Fibroblast of villous mesenchyme (primary cell): Measurements from ENCODE around the gene EIF1AD. TPM values are rescaled to one million over a fixed set of nuclear protein-coding genes. Genes with fewer than 3 reads are reported as not detected.
A peak's percentile ranks its signal among the peaks of the same experiment; 100 is the strongest.

Experiments used
- DNase-seq: peaks from one replicate; pipeline ENCODE4 v3.0.0-alpha.2; 2010; ENCODE audit warnings: low read depth
- H3K4me3 ChIP-seq: 2 replicates; pipeline ENCODE4 v1.5.1; 2011; ENCODE audit warnings: low read depth, mild to moderate bottlenecking, low read length
- total RNA-seq: library from RNA; depleted of rRNA; stranded (reverse); fragments of >200 nt; gene quantifications from 2 replicates; pipeline ENCODE4 v1.2.3, GENCODE V29; 2012
- TF ChIP-seq, protein P1 (sequence below): IDR thresholded peaks from 2 replicates; pipeline ENCODE4 v1.5.1; 2012; ENCODE audit warnings: low read depth, mild to moderate bottlenecking, low read length; ENCODE audit not compliant: insufficient read depth

The EIF1AD gene
- total RNA-seq, 1 donor, result 35.4 TPM

DNA sequence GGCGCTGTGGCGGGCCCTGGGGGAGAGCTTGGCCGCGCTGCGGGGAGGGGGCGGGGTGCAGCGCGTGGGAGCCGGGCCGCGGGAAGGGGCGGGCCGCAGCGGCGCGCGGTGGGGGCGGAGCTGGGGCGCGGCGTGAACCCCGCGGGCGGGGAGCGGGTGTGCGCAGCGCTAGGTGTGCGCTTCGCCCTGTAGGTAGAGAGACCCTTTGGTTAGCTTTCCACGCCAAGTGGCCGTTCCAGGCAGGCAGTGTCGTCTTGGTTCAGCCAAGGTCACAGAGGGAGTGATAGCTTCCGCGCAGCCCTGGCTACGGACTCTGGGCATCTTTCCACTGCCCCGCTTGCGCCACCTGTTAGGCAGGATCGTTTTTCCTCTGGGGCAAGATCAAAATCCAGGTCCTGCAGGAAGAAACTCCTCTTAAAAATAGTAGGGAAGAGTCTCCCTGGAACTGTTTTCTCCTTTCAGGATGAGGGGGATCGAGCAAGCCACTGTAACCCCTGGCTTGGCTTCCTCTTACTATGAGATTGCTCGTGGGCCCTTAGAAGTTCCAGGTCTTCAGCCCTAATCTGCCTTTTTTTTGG is 780 bp upstream of the EIF1AD start:
- DNase-seq, result peak; percentile 43
- TF ChIP-seq, protein P1, sequence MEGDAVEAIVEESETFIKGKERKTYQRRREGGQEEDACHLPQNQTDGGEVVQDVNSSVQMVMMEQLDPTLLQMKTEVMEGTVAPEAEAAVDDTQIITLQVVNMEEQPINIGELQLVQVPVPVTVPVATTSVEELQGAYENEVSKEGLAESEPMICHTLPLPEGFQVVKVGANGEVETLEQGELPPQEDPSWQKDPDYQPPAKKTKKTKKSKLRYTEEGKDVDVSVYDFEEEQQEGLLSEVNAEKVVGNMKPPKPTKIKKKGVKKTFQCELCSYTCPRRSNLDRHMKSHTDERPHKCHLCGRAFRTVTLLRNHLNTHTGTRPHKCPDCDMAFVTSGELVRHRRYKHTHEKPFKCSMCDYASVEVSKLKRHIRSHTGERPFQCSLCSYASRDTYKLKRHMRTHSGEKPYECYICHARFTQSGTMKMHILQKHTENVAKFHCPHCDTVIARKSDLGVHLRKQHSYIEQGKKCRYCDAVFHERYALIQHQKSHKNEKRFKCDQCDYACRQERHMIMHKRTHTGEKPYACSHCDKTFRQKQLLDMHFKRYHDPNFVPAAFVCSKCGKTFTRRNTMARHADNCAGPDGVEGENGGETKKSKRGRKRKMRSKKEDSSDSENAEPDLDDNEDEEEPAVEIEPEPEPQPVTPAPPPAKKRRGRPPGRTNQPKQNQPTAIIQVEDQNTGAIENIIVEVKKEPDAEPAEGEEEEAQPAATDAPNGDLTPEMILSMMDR, result peak; percentile 5
- H3K4me3 ChIP-seq, result peak overlapping the region; percentile 100

DNA sequence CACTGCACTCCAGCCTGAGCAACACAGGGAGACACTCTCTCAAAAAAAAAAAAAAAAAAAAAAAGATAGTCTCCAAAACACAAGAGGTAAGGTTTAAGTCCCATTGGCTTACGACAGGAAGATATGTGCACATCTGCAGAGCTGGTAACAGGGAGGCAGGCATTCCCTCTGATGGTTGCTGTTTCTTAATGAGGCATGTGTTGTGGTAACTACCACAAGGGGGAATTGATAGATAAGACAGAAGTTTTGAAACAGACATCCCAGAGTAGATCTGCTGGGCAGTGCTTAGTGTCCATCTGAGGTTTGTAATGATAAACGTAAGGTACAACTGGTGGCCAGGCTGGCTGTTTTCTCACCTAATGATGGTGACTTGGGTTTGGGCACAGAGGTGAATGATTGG is 4.7 kb downstream of the EIF1AD start:
- peak; percentile 17 for DNase-seq
- TF ChIP-seq, protein P1, result no peak
- no peak overlapping the region for H3K4me3 ChIP-seq

DNA sequence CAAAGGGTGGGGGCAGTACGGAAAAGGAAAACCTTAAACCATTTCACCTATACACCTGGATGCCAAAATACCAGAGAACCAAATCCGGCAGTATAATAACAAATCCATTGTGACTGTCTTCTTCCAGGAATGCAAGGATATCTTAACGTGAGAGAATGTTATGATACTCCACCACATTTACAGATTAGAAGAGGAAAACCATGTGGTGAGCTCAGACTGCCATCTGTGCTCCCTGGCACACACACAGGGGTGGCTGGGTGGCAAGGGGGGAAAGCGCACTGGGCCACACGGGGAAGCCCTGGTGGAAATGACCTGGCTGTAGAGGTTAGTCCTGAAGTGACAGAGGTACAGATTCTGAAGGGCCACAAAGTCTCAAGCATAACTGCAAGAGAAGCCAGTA is 9.9 kb downstream of the EIF1AD start:
- H3K4me3 ChIP-seq, result no peak overlapping the region
- no peak for DNase-seq
- TF ChIP-seq, protein P1, result no peak

DNA sequence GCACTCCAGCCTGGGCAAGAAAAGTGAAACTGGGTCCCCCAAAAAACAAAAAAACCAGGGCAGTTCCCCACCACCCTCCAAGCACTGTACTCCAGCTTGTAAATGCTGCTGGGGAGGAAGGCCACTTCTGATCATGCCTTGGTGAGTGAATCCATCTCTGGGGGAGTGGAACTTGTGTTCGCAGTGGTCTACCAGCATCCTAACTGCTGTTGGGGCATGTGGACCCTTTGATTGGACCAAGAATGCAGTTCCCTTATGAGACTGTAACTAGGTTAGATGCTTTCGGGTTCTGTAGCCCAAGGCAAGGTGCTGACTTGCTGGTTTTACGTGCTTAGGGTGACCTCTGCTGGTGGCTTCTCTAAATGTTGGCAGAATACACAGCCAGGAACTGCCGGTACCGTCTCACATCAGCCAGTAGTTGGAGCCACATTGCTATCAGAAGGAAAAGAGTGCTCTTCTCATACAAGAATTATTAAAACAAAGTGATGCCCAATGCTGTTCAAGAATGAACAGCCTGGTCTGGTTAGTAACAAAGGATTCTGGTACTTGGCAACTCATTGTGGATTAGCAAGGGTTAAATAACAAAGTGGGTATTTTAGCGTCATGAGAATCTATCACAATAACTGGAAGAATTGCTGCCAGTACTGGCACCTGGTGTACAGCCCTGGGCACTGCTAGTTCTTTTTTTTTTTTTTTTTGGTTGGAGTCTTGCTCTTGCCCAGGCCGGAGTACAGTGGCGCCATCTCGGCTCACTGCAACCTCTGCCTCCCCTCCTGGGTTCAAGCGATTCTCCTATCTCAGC is 13.0 kb downstream of the EIF1AD start:
- peak; percentile 96 for DNase-seq
- H3K4me3 ChIP-seq, result no peak overlapping the region

DNA sequence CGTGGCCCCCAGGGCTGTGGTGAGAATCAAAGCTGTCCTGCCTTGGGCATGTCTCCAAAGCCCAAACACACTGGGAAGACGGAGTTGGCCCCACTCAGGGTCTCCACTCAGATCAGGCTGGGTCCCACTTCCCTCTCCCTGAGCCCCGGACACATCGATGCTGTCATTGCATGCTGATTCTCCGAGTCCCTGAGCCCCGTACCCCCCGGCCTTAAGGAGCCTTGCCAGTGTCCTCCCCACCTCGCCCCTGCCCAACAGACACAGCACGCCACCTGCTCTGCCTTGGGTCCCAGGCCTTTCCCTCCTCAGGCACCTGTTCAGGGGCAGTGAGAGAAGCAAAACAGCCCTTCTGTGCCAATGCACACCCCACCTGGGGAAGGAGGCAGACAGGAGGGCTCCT is 14.6 kb downstream of the EIF1AD start:
- TF ChIP-seq, protein P1, result no peak
- no peak for DNase-seq
- no peak overlapping the region for H3K4me3 ChIP-seq

More for the DNA sequence above, 13.0 kb downstream of the EIF1AD start:
- TF ChIP-seq, protein P1, result peak; percentile 97

DNA sequence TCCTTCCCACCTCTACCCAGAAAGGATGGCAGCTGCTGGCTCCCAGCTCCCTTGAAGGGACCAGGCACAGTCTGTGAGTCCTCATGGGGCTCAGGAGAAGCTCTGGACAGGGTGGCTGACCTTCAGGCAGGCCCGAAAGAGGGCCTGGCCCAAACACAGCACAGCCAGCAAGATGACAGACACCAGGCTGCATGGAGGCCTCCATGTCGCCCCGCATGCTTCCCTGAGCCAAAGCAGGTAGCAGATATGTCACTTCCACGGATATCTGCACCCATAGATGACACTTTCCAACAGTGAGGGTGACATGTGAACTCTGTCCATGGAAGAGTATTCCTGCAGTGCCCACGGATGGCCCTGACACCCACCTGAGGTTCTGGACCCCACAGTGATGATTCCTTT is 18.4 kb downstream of the EIF1AD start:
- TF ChIP-seq, protein P1, result no peak
- DNase-seq, result no peak
- H3K4me3 ChIP-seq, result no peak overlapping the region
